Activated CD8-positive, alpha-beta memory T cell treated with anti-CD3 and anti-CD28 coated beads, Interleukin-2, amount 10 ng/mL, durations not matched to agents 7 days and 5 days (primary cell): ENCODE measurements around the gene DOCK10. TPM values are rescaled to one million over a fixed set of nuclear protein-coding genes. Genes with fewer than 3 reads are reported as not detected.

ENCODE experiments used
- ATAC-seq: fragments of 150-1000 bp; cut with Tn5 transposase; one replicate; pipeline ENCODE4 v1.10.0; 2021; ENCODE audit warnings: moderate library complexity
- CTCF ChIA-PET: fragments of 350-600 bp; sonication (Branson Sonifier 250); formaldehyde crosslinking; loops from one replicate; lab custom pipeline; 2021; ENCODE audit warnings: antibody characterized with exemption; lab: Charles Lee
- DNase-seq: peaks from one replicate; pipeline ENCODE4 v3.0.0-alpha.2; 2020
- H3K27ac Mint-ChIP-seq: one replicate; pipeline ENCODE4 v1.8.0; 2021; ENCODE audit warnings: mild to moderate bottlenecking, mixed read lengths
- H3K27me3 Mint-ChIP-seq: one replicate; pipeline ENCODE4 v1.8.0; 2021; ENCODE audit warnings: mixed read lengths
- H3K36me3 Mint-ChIP-seq: one replicate; pipeline ENCODE4 v1.8.0; 2021; ENCODE audit warnings: mild to moderate bottlenecking, mixed read lengths
- H3K4me1 Mint-ChIP-seq: one replicate; pipeline ENCODE4 v1.8.0; 2021; ENCODE audit warnings: mixed read lengths
- H3K4me3 Mint-ChIP-seq: one replicate; pipeline ENCODE4 v1.8.0; 2021; ENCODE audit warnings: mild to moderate bottlenecking, moderate library complexity, mixed read lengths
- H3K9me3 Mint-ChIP-seq: one replicate; pipeline ENCODE4 v1.8.0; 2022; ENCODE audit warnings: low read depth, mixed read lengths
- total RNA-seq, 2 experiments: library from RNA; stranded (reverse); gene quantifications; one replicate each; pipeline ENCODE4 v1.2.3, GENCODE V29; 2021

The DOCK10 gene
- total RNA-seq, 2 experiments from 2014 or later, result 251 to 271 TPM

- Mint-ChIP-seq H3K9me3 (no peaks in the 10 kb centered on the region), H3K4me1 (peaks cover 62% of the 10 kb centered on the region), H3K27ac (peak overlapping the region; percentile 71), H3K4me3 (no peak overlapping the region), H3K27me3 (no peaks in the 10 kb centered on the region), H3K36me3 (peaks cover 17% of the 10 kb centered on the region)
- ATAC-seq (peak; percentile 83), DNase-seq (peak; percentile 79)
- CTCF ChIA-PET, result interaction anchor here (0.8 to 4.4 kb wide), 26 partner anchors 10 to 154 kb away, joined by 3 to 25 read pairs (median 4); no protein-coding TSS in a partner anchor
These were observed 40.1 kb downstream of the DOCK10 start for GRCh38 chr2:225002039-225002655.

GRCh38 chr2:224999754-225000153 is 42.5 kb downstream of the DOCK10 start:
- H3K27ac Mint-ChIP-seq, result peak overlapping the region; percentile 9
- no peaks in the 10 kb centered on the region for H3K9me3 Mint-ChIP-seq
- peaks cover 27% of the 10 kb centered on the region for H3K36me3 Mint-ChIP-seq
- no peaks in the 10 kb centered on the region for H3K27me3 Mint-ChIP-seq
- no peak overlapping the region for H3K4me3 Mint-ChIP-seq
- CTCF ChIA-PET, result interaction anchor here (0.7 to 1.6 kb wide), 3 partner anchors 13 to 61 kb away, joined by 3 to 4 read pairs (median 4); no protein-coding TSS in a partner anchor
- DNase-seq (no peak), ATAC-seq (no peak)
- peaks cover 53% of the 10 kb centered on the region for H3K4me1 Mint-ChIP-seq

GRCh38 chr2:224999321-224999720 is 42.9 kb downstream of the DOCK10 start:
- H3K36me3 Mint-ChIP-seq, result peaks cover 31% of the 10 kb centered on the region
- H3K9me3 Mint-ChIP-seq, result no peaks in the 10 kb centered on the region
- H3K4me3 Mint-ChIP-seq, result no peak overlapping the region
- peaks cover 52% of the 10 kb centered on the region for H3K4me1 Mint-ChIP-seq
- DNase-seq, result no peak
- no peak for ATAC-seq
- H3K27me3 Mint-ChIP-seq, result no peaks in the 10 kb centered on the region
- H3K27ac Mint-ChIP-seq, result no peak overlapping the region
- CTCF ChIA-PET, result interaction anchor here (0.7 to 1.6 kb wide), 3 partner anchors 13 to 61 kb away, joined by 3 to 4 read pairs (median 4); no protein-coding TSS in a partner anchor

GRCh38 chr2:224997802-224998201 is 44.5 kb downstream of the DOCK10 start:
- no peak for ATAC-seq

GRCh38 chr2:224995419-224995818 is 46.8 kb downstream of the DOCK10 start:
- peaks cover 30% of the 10 kb centered on the region for H3K4me1 Mint-ChIP-seq
- CTCF ChIA-PET, result interaction anchor here (0.7 kb wide), 1 partner anchor 721 kb away, joined by 3 read pairs; no protein-coding TSS in a partner anchor
- H3K27ac Mint-ChIP-seq, result no peak overlapping the region
- no peak for DNase-seq
- no peaks in the 10 kb centered on the region for H3K27me3 Mint-ChIP-seq
- H3K4me3 Mint-ChIP-seq, result no peak overlapping the region
- no peak for ATAC-seq
- H3K36me3 Mint-ChIP-seq, result peaks cover 53% of the 10 kb centered on the region
- no peaks in the 10 kb centered on the region for H3K9me3 Mint-ChIP-seq

More at GRCh38 chr2:224997802-224998201, 44.5 kb downstream of the DOCK10 start:
- no peak for DNase-seq
- peaks cover 37% of the 10 kb centered on the region for H3K36me3 Mint-ChIP-seq
- no peaks in the 10 kb centered on the region for H3K27me3 Mint-ChIP-seq
- H3K4me1 Mint-ChIP-seq, result peaks cover 43% of the 10 kb centered on the region
- H3K27ac Mint-ChIP-seq, result no peak overlapping the region
- H3K9me3 Mint-ChIP-seq, result no peaks in the 10 kb centered on the region
- CTCF ChIA-PET, result interaction anchor here (1.6 kb wide), 1 partner anchor 8 kb away, joined by 3 read pairs; no protein-coding TSS in a partner anchor
- no peak overlapping the region for H3K4me3 Mint-ChIP-seq

GRCh38 chr2:224994242-224994823 is 47.9 kb downstream of the DOCK10 start:
- Mint-ChIP-seq H3K4me1 (peaks cover 29% of the 10 kb centered on the region), H3K27me3 (no peaks in the 10 kb centered on the region), H3K4me3 (no peak overlapping the region), H3K36me3 (peaks cover 60% of the 10 kb centered on the region), H3K27ac (no peak overlapping the region), H3K9me3 (no peaks in the 10 kb centered on the region)
- ATAC-seq (no peak), DNase-seq (no peak)
- CTCF ChIA-PET, result interaction anchor here (0.9 to 1.1 kb wide), 2 partner anchors 64 to 67 kb away, joined by 3 read pairs; no protein-coding TSS in a partner anchor

- CTCF ChIA-PET, result interaction anchor here (1.6 kb wide), 1 partner anchor 10 kb away, joined by 7 read pairs; no protein-coding TSS in a partner anchor
- H3K4me3 Mint-ChIP-seq, result no peak overlapping the region
- H3K27ac Mint-ChIP-seq, result no peak overlapping the region
- H3K4me1 Mint-ChIP-seq, result peaks cover 55% of the 10 kb centered on the region
- no peaks in the 10 kb centered on the region for H3K27me3 Mint-ChIP-seq
- ATAC-seq (no peak), DNase-seq (no peak)
- no peaks in the 10 kb centered on the region for H3K9me3 Mint-ChIP-seq
- peaks cover 61% of the 10 kb centered on the region for H3K36me3 Mint-ChIP-seq
These were observed 51.6 kb downstream of the DOCK10 start for GRCh38 chr2:224990710-224991109.

- Mint-ChIP-seq H3K27ac (peak overlapping the region; percentile 26), H3K4me3 (no peak overlapping the region)
These were observed 54.5 kb downstream of the DOCK10 start for GRCh38 chr2:224987733-224988132.

GRCh38 chr2:224986477-224986876 is 55.8 kb downstream of the DOCK10 start:
- Mint-ChIP-seq H3K27ac (peak overlapping the region; percentile 16), H3K4me1 (peaks cover 82% of the 10 kb centered on the region), H3K27me3 (no peaks in the 10 kb centered on the region), H3K4me3 (no peak overlapping the region), H3K9me3 (no peaks in the 10 kb centered on the region), H3K36me3 (peaks cover 51% of the 10 kb centered on the region)
- peak; percentile 7 for ATAC-seq
- CTCF ChIA-PET, result interaction anchor here (0.8 to 2.3 kb wide), 3 partner anchors 14 to 56 kb away, joined by 3 to 9 read pairs (median 4); no protein-coding TSS in a partner anchor
- DNase-seq, result no peak

More at GRCh38 chr2:224987733-224988132, 54.5 kb downstream of the DOCK10 start:
- DNase-seq, result no peak
- H3K36me3 Mint-ChIP-seq, result peaks cover 48% of the 10 kb centered on the region
- H3K4me1 Mint-ChIP-seq, result peaks cover 71% of the 10 kb centered on the region
- CTCF ChIA-PET, result interaction anchor here (1.1 to 1.3 kb wide), 2 partner anchors 13 to 41 kb away, joined by 3 read pairs; no protein-coding TSS in a partner anchor
- ATAC-seq, result no peak
- H3K27me3 Mint-ChIP-seq, result no peaks in the 10 kb centered on the region
- no peaks in the 10 kb centered on the region for H3K9me3 Mint-ChIP-seq

- DNase-seq, result peak; percentile 50
- peaks cover 44% of the 10 kb centered on the region for H3K36me3 Mint-ChIP-seq
These were observed 57.6 kb downstream of the DOCK10 start for GRCh38 chr2:224984637-224985036.

GRCh38 chr2:224983712-224984554 is 58.3 kb downstream of the DOCK10 start:
- Mint-ChIP-seq H3K27ac (peak overlapping the region; percentile 90), H3K4me1 (peaks cover 76% of the 10 kb centered on the region), H3K4me3 (peak overlapping the region; percentile 62), H3K27me3 (no peaks in the 10 kb centered on the region), H3K9me3 (no peaks in the 10 kb centered on the region), H3K36me3 (peaks cover 43% of the 10 kb centered on the region)
- DNase-seq (no peak), ATAC-seq (peak; percentile 5)
- CTCF ChIA-PET, result interaction anchor here (0.7 to 1.8 kb wide), 4 partner anchors 16 to 58 kb away, joined by 3 to 11 read pairs (median 4); no protein-coding TSS in a partner anchor

More at GRCh38 chr2:224984637-224985036, 57.6 kb downstream of the DOCK10 start:
- H3K4me1 Mint-ChIP-seq, result peaks cover 77% of the 10 kb centered on the region
- CTCF ChIA-PET, result interaction anchor here (0.7 to 0.9 kb wide), 2 partner anchors 16 to 38 kb away, joined by 3 to 4 read pairs; no protein-coding TSS in a partner anchor
- peak; percentile 69 for ATAC-seq
- no peaks in the 10 kb centered on the region for H3K9me3 Mint-ChIP-seq
- H3K27me3 Mint-ChIP-seq, result no peaks in the 10 kb centered on the region
- peak overlapping the region; percentile 62 for H3K4me3 Mint-ChIP-seq
- H3K27ac Mint-ChIP-seq, result peak overlapping the region; percentile 90

GRCh38 chr2:224982910-224983711 is 59.2 kb downstream of the DOCK10 start:
- no peaks in the 10 kb centered on the region for H3K9me3 Mint-ChIP-seq
- H3K4me1 Mint-ChIP-seq, result peaks cover 77% of the 10 kb centered on the region
- ATAC-seq (peak; percentile 63), DNase-seq (peak; percentile 74)
- peak overlapping the region; percentile 62 for H3K4me3 Mint-ChIP-seq
- CTCF ChIA-PET, result interaction anchor here (0.9 to 1.8 kb wide), 5 partner anchors 11 to 57 kb away, joined by 3 to 11 read pairs (median 6); no protein-coding TSS in a partner anchor
- no peaks in the 10 kb centered on the region for H3K27me3 Mint-ChIP-seq
- peak overlapping the region; percentile 90 for H3K27ac Mint-ChIP-seq
- H3K36me3 Mint-ChIP-seq, result peaks cover 43% of the 10 kb centered on the region
